Measurements from ENCODE around the gene TMEM204.

- TF ChIP-seq ZNF792 (tag by site-specific recombination; IDR thresholded peaks at IDR 0.05) (no peak), ZNF366 (tag by site-specific recombination; conservative IDR thresholded peaks at IDR 0.05) (no peak), ZNF510 (tag by site-specific recombination; IDR thresholded peaks at IDR 0.05; ENCODE audit: insufficient replicate concordance) (no peak), PRDM6 (tag by site-specific recombination; IDR thresholded peaks at IDR 0.05) (no peak), CTCF (tag by site-specific recombination; IDR thresholded peaks at IDR 0.05) (no peak), ZNF707 (tag by site-specific recombination; IDR thresholded peaks at IDR 0.05) (no peak), YY1 (tag by site-specific recombination; IDR thresholded peaks at IDR 0.05) (no peak), ZBTB26 (tag by site-specific recombination; optimal IDR thresholded peaks at IDR 0.05) (no peak), ZNF488 (tag by site-specific recombination; IDR thresholded peaks at IDR 0.05) (no peak), KLF10 (tag by site-specific recombination; IDR thresholded peaks at IDR 0.05) (no peak), ZBTB8A (tag by site-specific recombination; IDR thresholded peaks at IDR 0.05) (no peak), SP2 (tag by site-specific recombination; IDR thresholded peaks at IDR 0.05) (no peak)
Measured at GRCh38 chr16:1519831-1520230, 13.6 kb upstream of the TMEM204 start.
